DOHH2 (cell line): ENCODE data around the gene ARHGAP8.
"Not testable (repeated sequence)": the region's sequence is repeated elsewhere in the genome, so short reads cannot be mapped to it uniquely, and the experiment has no call there.

Experiments used
- H3F3A ChIP-seq: fragments of 200-600 bp; sonication (generic), shearing (Covaris generic); 2 replicates; pipeline ENCODE4 v1.6.0; 2016; ENCODE audit warnings: antibody characterized with exemption, mild to moderate bottlenecking; ENCODE audit not compliant: control insufficient read depth, insufficient read depth
- H3K27ac ChIP-seq: fragments of 200-600 bp; sonication (generic); 2 replicates; pipeline ENCODE4 v1.5.1; 2014; ENCODE audit warnings: low read depth, mild to moderate bottlenecking, low read length, moderate library complexity
- H3K27me3 ChIP-seq: fragments of 200-600 bp; sonication (generic); 2 replicates; pipeline ENCODE4 v1.6.1; 2014; ENCODE audit warnings: mild to moderate bottlenecking, low read length, mixed read lengths; ENCODE audit not compliant: control insufficient read depth
- H3K36me3 ChIP-seq: fragments of 200-600 bp; sonication (generic); 2 replicates; pipeline ENCODE4 v1.6.1; 2014; ENCODE audit warnings: mild to moderate bottlenecking, low read length, moderate library complexity, mixed read lengths; ENCODE audit not compliant: control insufficient read depth
- H3K4me1 ChIP-seq: fragments of 200-600 bp; sonication (generic); 2 replicates; pipeline ENCODE4 v1.6.1; 2014; ENCODE audit warnings: mild to moderate bottlenecking, low read length, mixed read lengths; ENCODE audit not compliant: control insufficient read depth
- H3K4me2 ChIP-seq: fragments of 200-600 bp; sonication (generic); 2 replicates; pipeline ENCODE4 v1.6.0; 2014; ENCODE audit warnings: mild to moderate bottlenecking, low read length, moderate library complexity
- H3K4me3 ChIP-seq: fragments of 200-600 bp; sonication (generic); 2 replicates; pipeline ENCODE4 v1.5.1; 2014; ENCODE audit warnings: mild to moderate bottlenecking, low read length, mixed read lengths
- H3K79me2 ChIP-seq: fragments of 200-600 bp; sonication (generic); 2 replicates; pipeline ENCODE4 v1.6.1; 2014; ENCODE audit warnings: mild to moderate bottlenecking, low read length, mixed read lengths; ENCODE audit not compliant: control insufficient read depth
- H3K9me2 ChIP-seq: fragments of 200-600 bp; sonication (generic); replicated peaks from 2 replicates; pipeline ENCODE4 v1.6.1; 2014; ENCODE audit warnings: mild to moderate bottlenecking, low read length, mixed read lengths; ENCODE audit not compliant: control insufficient read depth
- H3K9me3 ChIP-seq: fragments of 200-600 bp; sonication (generic); 2 replicates; pipeline ENCODE4 v1.6.1; 2014; ENCODE audit warnings: antibody characterized with exemption, low read length, mixed read lengths; ENCODE audit not compliant: control insufficient read depth, insufficient read depth
- H4K20me1 ChIP-seq: fragments of 200-600 bp; sonication (generic); 2 replicates; pipeline ENCODE4 v1.6.0; 2014; ENCODE audit warnings: low read depth, mild to moderate bottlenecking, antibody characterized with exemption, low read length, moderate library complexity; ENCODE audit not compliant: control insufficient read depth, insufficient read depth
- CTCF ChIP-seq: fragments of 200-600 bp; sonication (generic); IDR thresholded peaks from one replicate; pipeline ENCODE4 v1.5.1; 2014; ENCODE audit warnings: antibody characterized with exemption, mild to moderate bottlenecking, low read depth, low read length; ENCODE audit not compliant: poor library complexity, severe bottlenecking
- EZH2phosphoT487 ChIP-seq: fragments of 200-600 bp; sonication (generic); IDR thresholded peaks from 2 replicates; pipeline ENCODE4 v1.6.1; 2017; ENCODE audit warnings: borderline replicate concordance, mild to moderate bottlenecking, antibody characterized with exemption, low read length, moderate library complexity, mixed read lengths

Gene ARHGAP8

DNA sequence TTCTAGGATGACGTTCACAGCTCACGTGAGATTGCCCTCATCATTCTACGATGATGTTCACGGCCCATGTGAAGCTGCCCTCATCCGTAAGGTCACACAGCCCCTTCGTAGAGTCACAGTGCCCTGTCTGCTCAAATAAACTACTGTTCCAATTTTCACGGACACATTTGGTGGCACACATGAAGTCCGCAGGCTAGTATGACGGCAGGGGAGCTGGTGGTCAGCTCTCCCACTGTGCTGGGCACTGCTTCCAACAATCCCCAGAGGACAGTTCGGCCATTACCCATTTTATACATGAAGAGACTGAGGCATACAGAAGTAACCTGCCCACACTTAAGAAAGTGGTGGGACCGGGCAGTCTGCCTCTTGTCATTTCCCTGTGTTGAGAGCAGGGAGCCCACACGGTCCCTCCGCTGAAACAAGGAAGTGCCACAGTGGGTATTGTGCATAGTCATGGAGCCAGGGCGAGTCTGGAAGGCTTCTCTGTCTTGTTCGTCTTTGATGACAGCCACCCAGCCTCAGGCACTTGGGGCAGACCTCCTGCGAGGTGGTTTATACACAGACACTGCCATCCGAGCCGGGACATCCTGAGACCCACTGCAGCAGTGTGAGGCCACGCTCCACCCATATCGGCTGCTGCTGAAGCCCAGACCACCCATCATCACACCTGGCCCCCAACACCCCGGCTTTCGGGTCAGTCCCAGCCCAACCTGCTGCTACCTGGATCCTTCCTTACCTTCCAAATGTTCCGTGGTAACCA is 143.1 kb downstream of the ARHGAP8 start:
- no peaks in the 10 kb centered on the region for H3K27me3 ChIP-seq
- H3K4me3 ChIP-seq = no peak overlapping the region
- no peaks in the 10 kb centered on the region for H4K20me1 ChIP-seq
- no peak overlapping the region for H3K27ac ChIP-seq
- no peaks in the 10 kb centered on the region for H3K36me3 ChIP-seq
- H3F3A ChIP-seq = no peaks in the 10 kb centered on the region
- no peaks in the 10 kb centered on the region for H3K9me3 ChIP-seq
- no peak for TF ChIP-seq CTCF
- no peak for TF ChIP-seq EZH2phosphoT487
- H3K79me2 ChIP-seq = no peaks in the 10 kb centered on the region
- H3K9me2 ChIP-seq = no peaks in the 10 kb centered on the region
- H3K4me2 ChIP-seq = no peak overlapping the region
- no peaks in the 10 kb centered on the region for H3K4me1 ChIP-seq

DNA sequence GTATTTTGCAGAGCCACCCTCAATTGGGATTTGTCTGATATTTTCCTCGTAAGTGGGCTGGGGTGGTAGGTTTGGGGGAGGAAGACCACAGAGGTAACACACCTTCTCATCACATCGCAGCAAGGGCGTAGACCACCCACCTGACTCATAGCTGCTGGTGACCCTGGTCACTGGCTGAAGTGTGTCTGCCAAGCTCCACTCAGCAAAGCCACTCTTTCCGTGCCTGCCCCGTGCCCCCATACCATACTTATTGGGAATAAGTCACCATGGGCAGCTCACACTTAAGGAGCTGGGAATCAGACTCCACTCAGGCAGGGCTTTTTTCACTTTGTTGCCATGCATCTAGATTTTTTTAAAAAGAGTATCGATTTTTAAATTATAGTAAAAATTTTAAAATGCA is 145.9 kb downstream of the ARHGAP8 start:
- H3K27me3 ChIP-seq = no peaks in the 10 kb centered on the region
- H3K4me3 ChIP-seq = no peak overlapping the region
- no peak overlapping the region for H3K27ac ChIP-seq
- H3K9me2 ChIP-seq = no peaks in the 10 kb centered on the region
- no peaks in the 10 kb centered on the region for H3F3A ChIP-seq
- no peaks in the 10 kb centered on the region for H3K4me1 ChIP-seq
- no peak overlapping the region for H3K4me2 ChIP-seq
- no peaks in the 10 kb centered on the region for H3K79me2 ChIP-seq
- no peaks in the 10 kb centered on the region for H4K20me1 ChIP-seq
- no peak for TF ChIP-seq CTCF
- no peak for TF ChIP-seq EZH2phosphoT487
- no peaks in the 10 kb centered on the region for H3K36me3 ChIP-seq
- H3K9me3 ChIP-seq = peaks cover 4% of the 10 kb centered on the region; the same call in 1 of the 2 replicates

- TF ChIP-seq EZH2phosphoT487 (no peak), CTCF (no peak)
- Histone ChIP-seq H3K36me3 (no peaks in the 10 kb centered on the region), H3K79me2 (no peaks in the 10 kb centered on the region), H3K4me1 (no peaks in the 10 kb centered on the region), H3K4me2 (no peak overlapping the region), H3K9me2 (no peaks in the 10 kb centered on the region), H3K4me3 (no peak overlapping the region), H4K20me1 (no peaks in the 10 kb centered on the region), H3K9me3 (peaks cover 4% of the 10 kb centered on the region; the same call in 1 of the 2 replicates), H3F3A (no peaks in the 10 kb centered on the region), H3K27ac (no peak overlapping the region), H3K27me3 (no peaks in the 10 kb centered on the region)
Observed at GRCh38 chr22:44901301-44901700, 148.9 kb downstream of the ARHGAP8 start.

DNA sequence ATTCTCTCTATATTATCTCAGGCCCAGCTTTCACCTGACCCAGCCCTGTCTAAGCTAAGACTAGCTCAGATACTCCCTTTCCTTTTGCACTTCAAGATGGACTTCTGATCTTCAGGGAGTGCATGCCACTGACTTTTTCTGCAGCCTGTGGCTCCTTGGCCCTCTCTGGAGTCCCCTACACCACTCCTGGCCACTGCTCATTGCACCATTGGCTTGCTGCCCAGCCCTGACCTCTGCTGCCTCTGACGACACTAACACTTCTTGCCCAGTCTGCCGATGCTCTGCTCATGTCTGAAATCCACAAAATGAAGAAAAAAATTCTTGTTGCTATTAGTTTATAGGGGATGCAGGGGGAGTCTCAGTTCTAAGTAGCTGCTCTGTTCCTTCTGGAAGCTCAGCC is 150.8 kb downstream of the ARHGAP8 start:
- H3K4me2 ChIP-seq, H3K27ac ChIP-seq, H3K9me2 ChIP-seq, H3K9me3 ChIP-seq, H3K4me1 ChIP-seq, H3K36me3 ChIP-seq, H4K20me1 ChIP-seq, H3K27me3 ChIP-seq, H3K79me2 ChIP-seq, H3F3A ChIP-seq, H3K4me3 ChIP-seq: not testable (repeated sequence)

DNA sequence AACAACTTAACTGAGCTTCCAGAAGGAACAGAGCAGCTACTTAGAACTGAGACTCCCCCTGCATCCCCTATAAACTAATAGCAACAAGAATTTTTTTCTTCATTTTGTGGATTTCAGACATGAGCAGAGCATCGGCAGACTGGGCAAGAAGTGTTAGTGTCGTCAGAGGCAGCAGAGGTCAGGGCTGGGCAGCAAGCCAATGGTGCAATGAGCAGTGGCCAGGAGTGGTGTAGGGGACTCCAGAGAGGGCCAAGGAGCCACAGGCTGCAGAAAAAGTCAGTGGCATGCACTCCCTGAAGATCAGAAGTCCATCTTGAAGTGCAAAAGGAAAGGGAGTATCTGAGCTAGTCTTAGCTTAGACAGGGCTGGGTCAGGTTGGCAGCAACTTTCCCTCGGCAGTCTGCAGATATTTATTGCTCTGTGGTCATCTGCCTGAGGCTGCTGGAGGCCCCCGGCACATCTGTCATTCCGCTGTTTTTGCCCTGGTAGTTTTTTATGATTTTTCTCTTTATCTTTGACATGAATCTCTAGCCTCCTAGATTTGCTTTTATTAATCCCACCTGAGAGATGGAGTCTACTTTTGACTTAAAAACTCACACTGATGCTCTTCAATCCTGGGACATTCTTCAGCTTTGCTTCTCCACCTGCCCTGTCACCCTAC is 152.2 kb downstream of the ARHGAP8 start:
- not testable (repeated sequence) for H3K27me3 ChIP-seq, H3K4me1 ChIP-seq, H3K4me2 ChIP-seq, H3K9me3 ChIP-seq, H3K4me3 ChIP-seq, H4K20me1 ChIP-seq, H3K9me2 ChIP-seq, H3F3A ChIP-seq, H3K27ac ChIP-seq, H3K36me3 ChIP-seq, H3K79me2 ChIP-seq
